NCI-H526 (cell line): ENCODE results near the gene KRT5.

Experiments
- DNase-seq, 2 experiments: peaks; one replicate each; lab custom pipeline; 2025; lab: John Stamatoyannopoulos, UW

KRT5 gene

GRCh38 chr12:52537101-52537500 lies 16.9 kb upstream of the KRT5 start:
- DNase-seq = no peak

DNA sequence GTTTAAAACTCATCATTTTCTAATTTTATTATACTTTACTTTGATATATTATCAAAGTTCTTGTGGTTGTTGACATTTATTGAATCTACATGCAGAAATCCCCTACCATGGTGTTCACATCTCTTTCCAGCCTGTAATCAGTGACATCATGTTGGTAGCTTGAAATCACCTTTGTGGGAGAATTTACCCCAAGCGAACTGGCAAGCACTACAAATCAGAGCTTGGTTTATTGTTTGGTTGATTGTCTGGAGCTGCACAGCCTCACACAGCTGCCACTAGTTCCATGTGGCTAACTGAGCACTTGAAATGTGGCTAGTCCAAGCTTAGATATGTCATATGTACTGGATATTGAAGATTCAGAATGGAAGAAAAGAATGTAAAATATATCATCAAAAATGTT lies 15.4 kb upstream of the KRT5 start:
- DNase-seq = no peak

DNA sequence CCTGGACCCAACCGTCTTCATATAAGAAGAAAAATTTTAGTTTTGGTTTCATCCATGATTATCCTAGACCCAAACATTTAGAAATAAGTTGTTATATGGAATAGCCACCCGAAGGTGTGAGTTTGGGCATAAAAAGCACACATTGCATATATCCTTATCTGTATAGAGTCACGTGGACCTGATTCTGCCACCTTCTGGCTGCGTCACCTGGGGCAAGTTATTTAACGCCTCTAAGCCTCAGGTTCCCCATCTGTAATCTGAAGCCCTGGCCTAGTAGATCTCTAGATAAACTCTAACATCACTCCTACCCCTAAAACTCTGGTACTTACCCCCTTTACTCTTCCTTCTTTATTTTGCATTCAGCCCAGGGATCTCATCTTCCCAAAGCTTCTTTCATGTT lies 14.3 kb upstream of the KRT5 start:
- DNase-seq = no peak

DNA sequence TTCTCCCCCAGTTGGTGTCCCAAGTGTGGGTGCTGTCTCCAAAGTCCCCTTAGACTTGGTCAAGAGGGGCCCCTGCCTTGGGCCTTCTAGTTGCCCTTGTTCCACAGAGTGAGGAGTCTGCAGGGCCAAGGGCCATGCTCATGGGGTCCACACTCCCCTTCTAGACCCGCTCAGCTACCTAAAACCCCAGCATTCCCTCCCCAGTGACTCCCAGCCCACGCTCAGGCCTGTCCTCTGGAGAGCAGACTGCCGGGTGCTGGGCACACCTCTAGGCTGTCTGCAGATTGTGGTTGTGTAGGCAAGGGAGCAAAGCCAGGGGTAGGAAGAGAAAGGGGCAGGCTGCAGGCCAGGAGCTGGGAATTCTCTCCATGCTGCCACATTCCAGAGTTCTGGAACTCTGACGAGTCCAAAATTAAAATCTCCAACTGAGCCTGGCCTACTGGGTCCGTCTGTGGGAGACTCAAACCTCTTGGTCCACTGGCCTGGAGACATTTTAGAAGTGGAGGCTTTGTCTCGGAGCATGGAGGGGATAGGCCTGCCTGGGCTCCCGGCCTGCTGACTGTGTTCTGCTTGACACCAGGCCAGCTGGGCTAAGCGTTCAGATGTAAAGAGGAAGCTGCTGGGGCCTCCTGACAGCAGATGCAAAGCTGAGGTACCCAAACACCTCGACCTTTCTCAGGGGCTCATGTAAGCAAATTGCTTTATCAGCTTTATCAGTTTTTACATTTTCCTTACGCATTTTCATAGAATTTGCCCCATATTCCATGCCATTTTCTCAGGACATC lies 13.7 kb upstream of the KRT5 start:
- no peak for DNase-seq

DNA sequence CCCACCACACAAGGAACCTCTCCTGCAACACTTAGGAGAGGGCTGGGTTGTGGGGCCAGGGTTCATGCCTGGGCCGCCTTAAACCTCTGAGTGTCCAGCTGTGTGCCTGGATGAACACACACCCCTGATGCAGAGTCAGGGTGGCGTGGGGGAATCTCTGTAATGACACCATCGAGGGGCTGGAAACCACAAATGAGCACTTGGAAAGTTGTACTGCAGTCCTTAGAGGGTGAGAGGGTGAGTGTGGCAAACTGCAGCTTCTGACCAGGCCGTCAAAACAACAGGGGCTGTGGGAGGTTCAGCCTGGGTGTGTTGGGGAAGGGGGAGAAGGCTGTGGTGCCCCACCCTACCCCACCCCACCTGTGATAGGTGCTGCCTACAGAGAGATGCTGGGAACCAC lies 12.4 kb upstream of the KRT5 start:
- DNase-seq = no peak

GRCh38 chr12:52531566-52532300 lies 11.5 kb upstream of the KRT5 start:
- no peak for DNase-seq

- no peak for DNase-seq
These were observed 10.7 kb upstream of the KRT5 start for GRCh38 chr12:52530905-52531304.

GRCh38 chr12:52530366-52530765 lies 10.2 kb upstream of the KRT5 start:
- no peak for DNase-seq

DNA sequence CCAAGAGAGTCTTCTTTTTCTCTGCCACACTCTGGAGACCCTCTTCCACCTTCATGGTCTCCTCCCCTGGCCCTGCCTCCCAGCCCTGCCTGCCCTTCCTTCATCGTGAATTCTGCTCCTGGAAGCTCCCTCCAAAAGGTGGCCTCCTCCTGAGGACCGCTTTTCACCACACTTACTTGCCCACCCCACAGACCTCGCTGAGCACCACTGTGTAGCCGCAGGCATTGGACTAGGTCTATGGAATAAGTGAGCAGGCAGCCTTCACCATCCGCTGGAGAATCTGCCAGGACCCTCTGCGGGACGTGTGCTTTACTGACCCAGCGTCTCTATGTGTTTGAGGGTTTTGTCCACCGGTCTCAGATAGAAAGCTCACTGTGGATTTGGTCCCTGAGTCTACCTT lies 9.7 kb upstream of the KRT5 start:
- no peak for DNase-seq

DNA sequence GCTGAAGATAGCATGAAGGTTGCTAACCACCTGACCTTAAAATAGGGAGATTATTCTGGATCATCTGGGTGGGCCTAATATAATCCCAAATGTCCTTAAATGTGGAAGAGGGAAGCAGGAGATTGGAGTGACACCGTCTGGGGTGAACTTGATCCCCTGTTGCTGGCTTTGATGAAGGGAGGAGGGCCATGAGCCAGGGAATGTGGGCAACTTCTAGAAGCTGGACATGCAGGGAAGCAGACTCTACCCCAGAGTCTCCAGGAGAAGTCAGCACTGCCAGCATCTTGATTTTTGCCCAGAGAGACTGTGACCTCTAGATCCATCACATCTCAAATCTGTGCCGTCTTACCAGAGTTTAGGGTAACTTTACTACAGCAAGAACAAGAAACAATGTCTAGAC lies 9.2 kb upstream of the KRT5 start:
- DNase-seq = no peak

GRCh38 chr12:52528641-52529143 lies 8.5 kb upstream of the KRT5 start:
- DNase-seq = peak in 1 of 2 experiments; percentile 34

GRCh38 chr12:52527121-52527800 lies 7.1 kb upstream of the KRT5 start:
- no peak for DNase-seq

DNA sequence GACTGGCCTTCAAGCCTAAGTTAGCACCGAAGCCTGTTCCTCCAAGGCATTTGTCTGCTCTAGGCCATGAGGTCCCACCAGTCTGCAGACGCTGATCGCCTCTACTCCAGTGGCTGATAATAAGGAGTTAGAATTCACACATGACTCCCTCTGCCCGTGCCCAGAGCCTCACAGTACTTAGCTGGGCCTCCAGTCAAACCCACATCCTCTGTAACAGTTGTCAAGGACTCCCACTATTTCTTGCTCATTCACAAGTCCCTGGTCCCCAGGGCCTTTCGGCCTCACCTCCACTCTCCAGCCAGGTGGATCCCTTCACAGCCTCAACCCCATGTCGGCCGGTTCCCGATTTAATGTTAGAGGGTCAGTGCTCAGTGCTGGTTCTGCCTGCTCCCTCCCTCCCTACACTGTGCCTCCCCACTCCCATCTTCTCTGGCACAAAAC lies 6.3 kb upstream of the KRT5 start:
- DNase-seq = no peak

DNA sequence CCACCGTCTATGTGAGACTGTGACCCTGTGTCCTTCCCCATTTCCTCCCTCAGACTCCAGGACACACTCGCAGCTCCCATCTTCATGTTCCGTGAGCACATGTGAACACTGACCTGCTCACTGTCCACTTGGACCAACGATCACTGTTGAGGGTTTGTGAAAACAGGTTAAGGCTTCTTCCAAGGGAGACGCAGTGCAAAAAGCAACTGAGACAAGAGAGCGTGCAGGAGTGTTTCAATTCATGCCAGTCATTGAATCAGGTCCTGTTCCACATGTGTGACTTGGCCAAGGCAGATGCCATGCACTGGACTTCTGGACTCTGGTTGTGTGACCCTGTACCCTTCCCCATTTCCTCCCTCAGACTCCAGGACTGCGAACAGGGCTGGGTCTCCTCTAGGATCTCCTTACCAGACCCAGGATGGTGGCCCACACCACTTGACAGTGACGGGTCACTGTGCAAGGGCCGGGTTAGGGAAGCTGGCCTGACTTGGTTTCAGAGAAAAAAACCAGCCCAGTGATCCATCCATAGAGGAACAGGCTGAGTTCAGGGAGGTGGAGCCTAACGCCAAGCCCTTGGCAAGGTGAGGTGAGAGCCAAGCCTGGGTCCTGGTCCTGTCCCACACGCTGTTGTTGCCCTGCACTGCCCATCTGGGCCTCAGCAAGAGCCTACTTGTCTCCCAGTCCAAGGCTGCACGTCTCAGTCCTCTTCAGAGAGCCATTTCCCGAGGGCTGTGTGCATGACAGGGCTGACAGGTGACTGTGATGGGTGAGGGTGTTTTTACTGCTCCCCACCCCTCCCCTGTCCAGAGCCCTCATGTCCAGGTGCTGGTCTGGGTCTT lies 5.7 kb upstream of the KRT5 start:
- DNase-seq = no peak

DNA sequence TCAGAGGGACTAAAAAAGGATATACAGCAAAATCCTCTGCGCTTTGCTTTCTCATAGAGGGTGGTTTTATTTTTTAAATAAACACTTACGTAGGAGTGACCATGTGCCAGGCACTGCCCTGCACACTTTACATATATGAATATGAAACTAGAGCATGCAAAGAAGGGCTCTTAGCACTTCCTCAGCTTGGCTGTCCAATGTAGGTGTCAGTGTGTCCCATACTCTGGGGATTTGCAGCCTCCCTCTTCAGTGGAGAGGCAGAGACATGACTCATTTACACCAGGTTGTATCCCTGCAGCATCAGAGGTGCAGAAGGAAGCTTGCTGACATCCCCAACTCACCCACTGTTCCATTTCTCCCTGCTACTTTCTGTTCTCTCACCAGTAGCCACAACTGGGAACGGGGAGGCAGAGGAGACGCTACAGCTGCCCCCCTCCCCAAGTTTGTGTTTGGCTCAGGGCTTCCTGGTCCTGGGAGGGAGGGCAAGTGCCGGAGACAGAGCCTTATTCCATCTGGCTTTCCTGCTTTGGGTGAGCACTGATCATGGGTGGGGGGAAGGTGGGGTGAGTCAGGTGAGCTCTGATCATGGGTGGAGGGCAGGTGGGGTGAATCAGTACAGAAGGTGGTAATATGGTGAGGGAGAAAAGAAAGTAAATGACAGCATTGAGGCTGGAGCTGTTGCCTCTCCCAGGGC lies 4.9 kb upstream of the KRT5 start:
- peak; percentile 62 to 80 for DNase-seq

DNA sequence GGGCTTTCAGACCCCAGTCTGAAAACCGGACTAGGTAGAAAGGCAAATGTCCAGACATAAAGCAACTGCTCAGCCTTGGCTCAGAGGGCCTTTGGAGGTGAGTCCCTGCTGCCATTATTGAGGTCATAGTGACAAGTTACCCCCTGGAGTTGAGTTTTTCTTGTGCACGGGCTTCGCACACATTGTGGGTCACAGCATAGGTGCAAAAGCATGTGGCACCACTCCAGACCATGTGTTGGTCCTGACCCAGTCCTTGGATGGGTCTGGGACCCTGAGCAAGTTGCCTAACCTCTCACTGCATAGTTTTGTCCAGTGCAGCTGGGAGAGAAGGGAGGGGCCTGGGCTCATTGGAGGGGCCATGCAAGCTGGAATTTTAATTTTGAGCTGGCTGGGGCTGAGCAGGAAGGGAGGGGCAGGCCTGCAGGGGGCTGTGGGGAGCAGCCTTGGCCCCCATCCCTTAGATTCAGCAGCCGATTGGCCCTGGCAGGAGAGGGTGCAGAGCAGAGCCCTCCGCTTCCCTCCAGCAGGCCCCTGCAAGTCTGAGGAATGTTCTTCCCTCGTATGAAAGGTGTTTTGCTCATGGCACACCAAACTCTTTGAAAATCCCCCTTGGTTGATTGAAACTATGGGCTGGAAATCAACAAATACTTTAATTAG lies 4.2 kb upstream of the KRT5 start:
- DNase-seq = peak in 1 of 2 experiments; percentile 29

GRCh38 chr12:52523824-52524223 lies 3.6 kb upstream of the KRT5 start:
- no peak for DNase-seq

DNA sequence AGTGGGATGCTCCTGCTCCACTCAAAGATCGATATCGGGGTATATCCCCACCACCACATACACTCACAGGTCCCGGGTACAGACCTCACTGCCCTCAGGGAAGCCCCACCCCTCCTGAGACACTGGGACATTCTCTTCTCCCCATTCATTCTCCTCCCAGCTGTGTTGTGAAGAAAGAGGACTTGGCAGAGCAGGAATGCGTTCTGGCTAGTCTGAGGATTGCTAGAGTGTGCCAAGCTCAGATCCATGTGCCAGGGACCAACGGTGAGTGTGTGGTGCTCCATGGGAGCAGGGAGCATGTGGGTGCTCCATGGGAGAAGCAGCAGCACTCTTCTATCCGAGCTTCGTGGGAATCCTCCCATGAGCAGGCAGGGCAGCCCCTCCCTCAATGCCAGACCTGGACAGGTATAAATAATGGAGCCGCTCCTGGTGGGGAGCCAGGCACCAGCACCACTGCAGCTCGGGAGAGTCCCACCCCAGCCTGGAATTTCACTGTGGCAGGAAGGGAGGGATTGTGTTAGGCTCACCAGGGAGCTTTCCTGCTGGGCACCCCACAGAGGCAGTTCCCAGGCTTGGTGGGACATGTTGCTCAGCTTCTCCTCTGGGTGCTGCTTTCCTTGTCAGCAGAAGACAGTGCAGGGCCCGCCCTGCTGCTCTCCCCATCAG lies 2.3 kb upstream of the KRT5 start:
- no peak for DNase-seq

- DNase-seq = no peak
These were observed 1.5 kb upstream of the KRT5 start for GRCh38 chr12:52521568-52522266.
